Cardiac fibroblast (primary cell): ENCODE results near the gene TM4SF5.

Experiments used
- DNase-seq, 2 donors: peaks; one replicate each; pipeline versions ENCODE4 v3.0.0 to v3.0.0-alpha.2; 2010; ENCODE audit warnings: low read depth in 2 of 2
- H3K4me3 ChIP-seq, 2 donors: replicated peaks in 1 of 2; 1 replicate in 1 of 2; 2 replicates in 1 of 2; pipeline ENCODE4 v1.5.1; 2011; ENCODE audit warnings: low read depth in 2 of 2, low read length in 2 of 2, mild to moderate bottlenecking in 2 of 2, moderate library complexity in 1 of 2
- TF ChIP-seq, protein P1 (sequence below): IDR thresholded peaks from one replicate; pipeline ENCODE4 v1.5.1; 2011; ENCODE audit warnings: low read depth, mild to moderate bottlenecking, low read length, inconsistent platforms

Gene TM4SF5

DNA sequence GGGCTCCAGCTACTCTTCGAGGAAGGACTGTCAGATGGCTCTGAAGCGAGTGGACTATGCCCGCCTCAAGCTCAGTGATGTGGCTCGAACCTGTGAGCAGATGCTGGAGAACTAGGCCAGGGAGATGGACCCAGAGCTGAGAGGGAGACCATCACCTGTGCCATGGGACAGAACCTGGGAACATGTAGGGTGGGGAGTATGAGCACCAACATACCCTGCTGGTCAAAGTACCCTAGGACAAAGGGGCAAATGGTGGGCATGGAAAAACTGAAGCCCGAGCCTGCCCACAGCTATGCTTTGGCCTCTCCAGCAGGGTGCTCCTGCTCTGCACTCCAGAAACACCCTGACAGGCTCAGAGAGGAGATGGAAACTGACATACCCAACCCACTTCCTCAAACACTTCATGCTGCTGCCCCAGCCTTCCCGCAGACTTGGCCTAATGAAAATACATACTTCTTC lies 38.6 kb upstream of the TM4SF5 start:
- DNase-seq: no peak

DNA sequence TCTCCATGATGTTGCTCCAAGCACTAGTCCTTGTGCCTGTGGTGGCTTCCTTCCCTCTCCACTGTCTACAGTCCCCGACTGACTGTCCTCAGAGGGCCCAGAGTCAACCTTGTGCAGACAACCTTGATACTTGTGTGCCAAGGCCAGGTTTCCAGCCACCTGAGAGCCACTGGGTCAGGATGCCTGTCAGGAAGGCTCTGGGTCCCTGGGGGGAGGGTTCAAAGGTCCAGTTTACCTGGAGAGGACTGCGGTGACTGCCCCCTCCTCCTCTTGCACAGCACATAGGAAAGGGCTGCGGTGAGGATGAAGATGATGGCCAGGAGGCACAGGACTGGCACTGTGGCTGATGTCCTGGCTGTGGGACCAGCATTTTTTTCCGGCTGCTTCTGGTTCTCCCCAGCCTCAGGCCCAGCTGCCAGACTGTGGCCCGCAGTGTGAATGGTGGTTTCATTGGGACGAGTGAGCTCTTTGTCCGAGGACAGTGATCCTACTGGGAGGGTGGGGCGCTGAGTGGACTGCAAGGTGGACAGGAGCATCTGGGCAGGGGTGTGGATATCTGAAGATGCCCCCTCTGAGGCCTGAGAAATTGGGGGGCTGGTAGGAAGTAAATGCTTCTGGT lies 36.7 kb upstream of the TM4SF5 start:
- no peak for DNase-seq
- H3K4me3 ChIP-seq: no peak overlapping the region
- TF ChIP-seq, protein P1, sequence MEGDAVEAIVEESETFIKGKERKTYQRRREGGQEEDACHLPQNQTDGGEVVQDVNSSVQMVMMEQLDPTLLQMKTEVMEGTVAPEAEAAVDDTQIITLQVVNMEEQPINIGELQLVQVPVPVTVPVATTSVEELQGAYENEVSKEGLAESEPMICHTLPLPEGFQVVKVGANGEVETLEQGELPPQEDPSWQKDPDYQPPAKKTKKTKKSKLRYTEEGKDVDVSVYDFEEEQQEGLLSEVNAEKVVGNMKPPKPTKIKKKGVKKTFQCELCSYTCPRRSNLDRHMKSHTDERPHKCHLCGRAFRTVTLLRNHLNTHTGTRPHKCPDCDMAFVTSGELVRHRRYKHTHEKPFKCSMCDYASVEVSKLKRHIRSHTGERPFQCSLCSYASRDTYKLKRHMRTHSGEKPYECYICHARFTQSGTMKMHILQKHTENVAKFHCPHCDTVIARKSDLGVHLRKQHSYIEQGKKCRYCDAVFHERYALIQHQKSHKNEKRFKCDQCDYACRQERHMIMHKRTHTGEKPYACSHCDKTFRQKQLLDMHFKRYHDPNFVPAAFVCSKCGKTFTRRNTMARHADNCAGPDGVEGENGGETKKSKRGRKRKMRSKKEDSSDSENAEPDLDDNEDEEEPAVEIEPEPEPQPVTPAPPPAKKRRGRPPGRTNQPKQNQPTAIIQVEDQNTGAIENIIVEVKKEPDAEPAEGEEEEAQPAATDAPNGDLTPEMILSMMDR: no peak

More for the DNA sequence above, 38.6 kb upstream of the TM4SF5 start:
- TF ChIP-seq, protein P1: peak; percentile 22
- no peak overlapping the region for H3K4me3 ChIP-seq

DNA sequence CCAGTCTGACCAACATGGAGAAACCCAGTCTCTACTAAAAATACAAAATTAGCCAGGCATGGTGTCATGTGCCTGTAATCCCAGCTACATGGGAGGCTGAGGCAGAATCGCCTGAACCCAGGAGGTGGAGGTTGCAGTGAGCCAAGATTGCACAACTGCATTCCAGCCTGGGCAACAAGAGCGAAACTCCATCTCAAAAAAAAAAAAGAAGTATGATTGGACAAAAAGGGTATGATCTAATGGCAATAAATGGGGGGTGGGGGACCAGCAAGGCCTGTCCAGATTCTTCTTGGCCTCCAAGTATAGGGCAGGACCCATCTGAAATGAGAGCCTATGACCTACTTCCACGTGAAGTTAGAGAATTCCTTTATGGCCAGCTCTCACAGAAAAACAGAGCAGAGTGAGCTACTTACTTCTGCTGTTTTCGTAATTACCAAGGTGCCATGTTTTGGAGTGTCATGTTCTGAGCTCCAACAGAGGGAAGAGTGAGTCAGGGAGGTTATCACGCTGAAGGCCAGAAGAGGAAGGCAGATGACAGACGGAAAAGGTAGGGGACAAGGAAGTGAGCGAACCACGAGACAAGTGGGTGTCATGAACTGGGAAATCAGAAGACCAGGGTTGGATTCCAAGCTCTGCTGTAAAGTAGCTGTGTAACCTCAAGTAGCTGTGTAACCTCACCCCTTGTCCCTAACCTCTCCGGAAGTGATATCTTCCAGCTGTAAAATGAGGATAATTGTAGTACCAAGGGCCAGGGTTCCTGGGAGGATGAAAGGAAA lies 35.6 kb upstream of the TM4SF5 start:
- DNase-seq: peak in 1 of 2 donors; percentile 72
- no peak overlapping the region for H3K4me3 ChIP-seq
- TF ChIP-seq, protein P1: no peak

DNA sequence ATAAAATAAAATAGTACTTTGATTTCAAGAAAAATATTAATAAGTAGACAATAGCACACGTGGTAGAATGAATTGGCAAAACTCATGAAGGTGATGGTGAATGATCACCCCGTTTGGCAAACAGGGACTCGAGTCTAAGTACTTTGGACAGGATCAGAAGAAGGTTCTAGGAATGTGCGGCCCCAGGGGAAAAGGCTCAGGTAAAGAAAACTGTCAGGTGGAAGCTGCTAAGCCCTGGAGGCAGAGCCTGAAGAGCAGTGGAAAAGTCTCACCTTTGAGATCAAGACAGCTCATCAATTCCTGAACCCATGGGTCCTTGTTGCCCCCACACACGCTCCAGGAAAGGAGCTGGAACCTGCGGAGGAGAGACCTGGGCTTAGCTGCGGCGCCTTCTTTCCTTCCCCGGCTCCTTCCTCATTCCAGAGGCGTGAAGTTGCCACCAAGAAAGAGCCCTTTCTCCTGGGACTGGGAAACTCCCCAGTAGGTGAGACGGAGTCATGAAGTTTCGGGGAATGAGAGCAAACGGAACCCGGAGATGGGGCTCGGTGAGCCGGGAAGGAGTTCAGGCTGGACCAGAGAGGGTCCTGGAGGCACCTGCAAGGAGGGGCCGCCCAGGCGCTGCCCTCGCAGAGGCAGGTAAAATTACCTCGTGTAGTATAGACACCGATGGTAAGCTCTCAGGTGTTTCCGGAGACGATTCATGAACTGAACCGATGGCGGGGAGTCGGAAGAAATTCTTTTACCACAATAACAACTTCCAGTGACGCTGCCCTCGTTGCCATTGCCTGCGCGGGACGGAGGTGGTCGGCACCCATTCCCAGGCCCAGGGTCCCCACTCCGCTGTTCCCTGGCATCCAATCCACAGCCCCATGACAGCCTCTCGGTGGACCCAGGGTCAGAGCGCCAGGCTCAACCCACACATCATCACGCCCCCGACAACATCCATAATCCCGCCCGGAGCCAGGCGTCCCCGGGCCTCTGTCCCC lies 33.3 kb upstream of the TM4SF5 start:
- H3K4me3 ChIP-seq: peak overlapping the region; percentile 60 to 69
- DNase-seq: no peak
- TF ChIP-seq, protein P1: no peak

DNA sequence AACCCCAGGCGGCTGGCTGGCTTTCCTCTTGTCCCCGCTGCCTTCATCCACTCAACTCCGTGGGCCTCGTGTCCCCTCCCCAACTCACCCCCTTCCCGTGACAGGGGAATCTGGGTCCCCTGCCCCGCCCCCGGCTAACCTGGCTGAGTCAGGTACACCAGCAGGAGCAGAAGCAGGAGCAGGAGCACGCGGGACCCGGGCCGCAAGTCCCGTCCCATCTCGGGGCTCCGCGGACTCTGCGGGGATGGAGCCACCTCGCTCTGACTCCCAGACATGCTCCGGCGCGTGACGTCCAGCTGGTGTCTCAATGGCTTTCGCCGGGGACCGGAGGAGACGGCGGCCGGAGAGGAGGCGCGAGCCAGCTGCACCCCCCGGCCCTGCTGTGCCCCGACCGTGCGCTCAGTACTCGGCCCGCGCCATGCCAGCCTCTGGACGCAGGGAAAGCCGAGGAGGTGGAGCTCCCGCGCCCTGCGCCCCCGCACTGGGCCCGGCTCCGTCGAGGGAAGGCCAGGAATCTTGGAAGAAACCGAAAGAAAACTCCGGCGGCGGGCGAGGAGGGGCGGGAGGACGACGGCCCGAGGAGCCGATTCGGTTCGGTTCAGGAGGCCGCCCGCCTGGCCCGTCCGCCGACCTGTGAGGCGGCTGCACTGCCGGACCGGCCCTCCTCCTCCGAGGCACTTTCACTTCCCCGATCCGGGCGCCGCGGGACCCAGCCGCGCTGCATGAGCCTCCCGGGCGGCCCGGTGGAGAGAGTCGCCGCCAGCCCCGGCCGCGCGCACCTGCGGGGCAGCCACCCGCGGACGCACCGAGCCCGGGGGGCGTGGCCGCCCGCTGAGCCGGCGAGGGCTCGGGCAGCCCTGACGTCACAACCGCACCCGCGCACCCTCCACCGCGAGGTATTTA lies 32.3 kb upstream of the TM4SF5 start, which contains the start of the genes CXCL16 and ZMYND15:
TSS of gene CXCL16 (minus strand) at position 807 of the 903 bp plus-strand sequence. CDS start at position 218, 589 bp downstream.
TSS of gene ZMYND15 (plus strand) at position 712 of the 903 bp plus-strand sequence. CDS start 716 bp downstream, outside the sequence.
- peak within 1 kb of the TSS; percentile 60 to 69 for H3K4me3 ChIP-seq
- TF ChIP-seq, protein P1: no peak

More for the DNA sequence above, 32.3 kb upstream of the TM4SF5 start, which contains the start of the genes CXCL16 and ZMYND15:
- peak; percentile 27 to 45 for DNase-seq
